Gastrocnemius medialis (tissue), 4 donors: Measurements from ENCODE around the gene VCAN.

Experiments used
- CTCF ChIP-seq, 5 experiments: fragments of 450-650 bp in 3 of 5; fragments of 200-600 bp in 2 of 5; sonication (generic) in 2 of 5; IDR thresholded peaks in 4 of 5; conservative IDR thresholded peaks in 1 of 5; 1 replicate in 4 of 5; 2 replicates in 1 of 5; pipeline ENCODE4 v1.5.1; 2016 to 2019; ENCODE audit warnings: antibody characterized with exemption in 5 of 5, mild to moderate bottlenecking in 3 of 5, moderate library complexity in 3 of 5
- POLR2A ChIP-seq, 2 donors: fragments of 450-650 bp; IDR thresholded peaks; one replicate each; pipeline ENCODE4 v1.6.1; 2017; ENCODE audit warnings: antibody characterized with exemption in 2 of 2, mild to moderate bottlenecking in 2 of 2, moderate library complexity in 2 of 2

DNA sequence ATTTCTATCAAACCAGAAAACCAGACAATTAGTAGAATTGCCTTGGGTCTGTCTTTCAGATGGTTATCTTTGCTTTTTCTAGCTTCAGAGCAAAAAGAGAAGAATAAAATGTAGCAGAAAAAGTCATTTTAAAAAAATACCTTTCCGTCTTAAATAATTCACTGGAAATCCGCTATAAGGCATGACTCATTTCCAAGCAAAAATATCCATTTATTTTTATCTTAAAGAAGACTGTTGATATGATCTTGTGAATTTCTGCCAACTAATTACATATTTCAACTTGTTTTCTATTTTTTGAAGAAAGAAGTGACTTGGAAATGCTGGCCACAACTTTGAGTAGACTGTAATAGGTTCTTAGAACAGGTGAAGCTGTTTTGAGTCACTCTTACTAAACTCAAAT, 83.7 kb downstream of the VCAN start:
- TF ChIP-seq POLR2A (IDR thresholded peaks at IDR 0.05), result no peak
- TF ChIP-seq CTCF (IDR thresholded peaks at IDR 0.05 in 4 of 5, conservative IDR thresholded peaks at IDR 0.05 in 1 of 5), result no peak
